GM20000 (cell line): ENCODE measurements around the gene TIGD2.

Source experiments
- DNase-seq: peaks from one replicate; pipeline ENCODE4 v3.0.0; 2012; ENCODE audit warnings: low spot score
- CTCF ChIP-seq: IDR thresholded peaks from 2 replicates; pipeline ENCODE4 v1.5.1; 2012; ENCODE audit warnings: mild to moderate bottlenecking, control low read depth; ENCODE audit errors: extremely low read depth, missing control alignments

The TIGD2 gene

GRCh38 chr4:89152972-89153371 is 41.6 kb downstream of the TIGD2 start:
- DNase-seq, result no peak

GRCh38 chr4:89156174-89156914 is 45.0 kb downstream of the TIGD2 start:
- no peak for TF ChIP-seq CTCF
- no peak for DNase-seq

More at GRCh38 chr4:89152972-89153371, 41.6 kb downstream of the TIGD2 start:
- TF ChIP-seq CTCF, result no peak

- TF ChIP-seq CTCF, result no peak
- no peak for DNase-seq
These were observed 46.2 kb downstream of the TIGD2 start for GRCh38 chr4:89157488-89158024.

GRCh38 chr4:89158884-89159503 is 47.7 kb downstream of the TIGD2 start:
- peak; percentile 23 for DNase-seq
- peak; percentile 38 for TF ChIP-seq CTCF

GRCh38 chr4:89160806-89161205 is 49.5 kb downstream of the TIGD2 start:
- no peak for TF ChIP-seq CTCF
- DNase-seq, result no peak

GRCh38 chr4:89161841-89162240 is 50.5 kb downstream of the TIGD2 start:
- no peak for TF ChIP-seq CTCF
- DNase-seq, result no peak

GRCh38 chr4:89162496-89162895 is 51.2 kb downstream of the TIGD2 start:
- DNase-seq, result no peak
- TF ChIP-seq CTCF, result no peak
